HG03159 (cell line): ENCODE measurements around the gene BPIFB2.

Experiments used
- ATAC-seq: cut with Tn5 transposase; IDR thresholded peaks from one replicate; pipeline ENCODE4 v1.9.1; 2021; ENCODE audit warnings: mild to moderate bottlenecking, moderate library complexity; ENCODE audit not compliant: unreplicated experiment

The BPIFB2 gene

GRCh38 chr20:33067806-33068205 lies 60.3 kb downstream of the BPIFB2 start:
- ATAC-seq: no peak

GRCh38 chr20:33068251-33068939 lies 60.9 kb downstream of the BPIFB2 start:
- no peak for ATAC-seq

GRCh38 chr20:33069673-33070072 lies 62.2 kb downstream of the BPIFB2 start:
- ATAC-seq: no peak

- ATAC-seq: no peak
Observed at GRCh38 chr20:33070111-33071053, 62.9 kb downstream of the BPIFB2 start.

DNA sequence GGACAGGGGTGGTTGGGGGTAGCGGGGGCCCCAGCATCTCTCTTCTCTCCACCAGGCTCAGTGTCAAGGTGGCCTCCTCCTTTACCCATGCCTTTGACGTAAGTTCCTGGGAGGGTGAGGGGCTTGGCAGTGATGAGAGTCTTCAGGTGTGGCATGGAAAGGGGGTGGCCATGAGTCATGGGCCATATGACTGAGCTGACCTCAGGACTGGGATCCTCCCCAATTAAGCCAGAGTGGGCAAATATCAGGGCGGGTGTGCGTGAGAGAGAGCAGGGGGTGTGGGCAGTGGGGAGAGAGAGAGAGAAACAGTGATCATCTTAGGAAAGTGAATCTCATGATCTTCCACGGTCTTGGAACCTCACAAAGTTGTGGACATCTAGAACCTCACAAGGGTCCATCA lies 63.7 kb downstream of the BPIFB2 start:
- ATAC-seq: no peak

- ATAC-seq: no peak
Observed at GRCh38 chr20:33072362-33072761, 64.9 kb downstream of the BPIFB2 start.

GRCh38 chr20:33072813-33073212 lies 65.3 kb downstream of the BPIFB2 start:
- no peak for ATAC-seq
